Activated CD4-positive, alpha-beta T cell treated with anti-CD3 and anti-CD28 coated beads for 4 hours (primary cell): Measurements from ENCODE around the gene AGRN.
"Not testable (repeated sequence)": the region's sequence is repeated elsewhere in the genome, so short reads cannot be mapped to it uniquely, and the experiment has no call there.

Experiments used
- DNase-seq, 2 donors: peaks; one replicate each; pipeline ENCODE4 v3.0.0-alpha.2; 2020

AGRN gene

DNA sequence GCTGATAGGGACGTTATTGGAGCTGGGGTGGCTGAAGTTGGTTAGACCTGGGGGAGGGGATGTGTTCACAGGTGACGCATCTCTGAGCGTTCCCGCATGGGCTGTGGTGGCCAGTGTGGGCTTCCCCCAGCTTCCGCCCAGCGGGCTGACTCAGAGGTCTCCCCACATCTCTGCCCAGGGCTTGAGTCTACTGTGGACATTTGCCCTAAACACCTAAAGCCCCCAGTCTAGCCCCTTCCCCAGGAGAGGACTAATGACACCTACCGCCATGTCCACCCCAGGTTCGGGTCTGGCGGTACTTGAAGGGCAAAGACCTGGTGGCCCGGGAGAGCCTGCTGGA, 2.0 kb downstream of the AGRN start:
- DNase-seq = no peak

DNA sequence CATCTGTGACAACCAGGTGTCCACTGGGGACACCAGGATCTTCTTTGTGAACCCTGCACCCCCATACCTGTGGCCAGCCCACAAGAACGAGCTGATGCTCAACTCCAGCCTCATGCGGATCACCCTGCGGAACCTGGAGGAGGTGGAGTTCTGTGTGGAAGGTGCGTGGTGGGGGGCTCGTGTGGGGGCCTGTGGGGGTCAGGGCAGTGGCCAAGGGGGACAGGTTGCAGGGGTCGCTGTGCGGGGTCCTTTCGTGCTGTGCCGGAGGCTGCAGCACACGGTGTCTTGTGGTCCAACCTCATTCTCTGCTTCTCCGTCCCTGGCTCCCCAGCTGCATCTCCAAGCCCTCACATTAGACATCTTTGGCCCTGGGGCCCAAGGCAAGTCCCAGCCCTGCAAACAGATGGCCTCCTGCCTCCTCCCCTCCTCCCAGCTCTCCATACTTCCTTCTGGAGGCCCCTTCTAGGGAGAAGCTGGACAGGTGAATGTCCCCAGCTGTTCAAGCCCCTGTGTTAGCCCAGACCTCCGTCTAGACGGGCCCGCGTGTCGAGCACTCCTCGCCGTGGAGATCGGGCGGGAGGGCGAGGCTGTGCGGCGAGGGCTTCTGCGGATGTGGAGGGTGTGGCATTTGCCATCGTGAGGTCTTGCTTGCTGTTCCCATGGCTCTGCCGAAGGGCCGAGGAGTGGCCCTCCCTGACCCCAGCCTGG, 2.5 kb downstream of the AGRN start:
- no peak for DNase-seq

- DNase-seq = no peak
Measured at GRCh38 chr1:1023700-1024099, 3.8 kb downstream of the AGRN start.

DNA sequence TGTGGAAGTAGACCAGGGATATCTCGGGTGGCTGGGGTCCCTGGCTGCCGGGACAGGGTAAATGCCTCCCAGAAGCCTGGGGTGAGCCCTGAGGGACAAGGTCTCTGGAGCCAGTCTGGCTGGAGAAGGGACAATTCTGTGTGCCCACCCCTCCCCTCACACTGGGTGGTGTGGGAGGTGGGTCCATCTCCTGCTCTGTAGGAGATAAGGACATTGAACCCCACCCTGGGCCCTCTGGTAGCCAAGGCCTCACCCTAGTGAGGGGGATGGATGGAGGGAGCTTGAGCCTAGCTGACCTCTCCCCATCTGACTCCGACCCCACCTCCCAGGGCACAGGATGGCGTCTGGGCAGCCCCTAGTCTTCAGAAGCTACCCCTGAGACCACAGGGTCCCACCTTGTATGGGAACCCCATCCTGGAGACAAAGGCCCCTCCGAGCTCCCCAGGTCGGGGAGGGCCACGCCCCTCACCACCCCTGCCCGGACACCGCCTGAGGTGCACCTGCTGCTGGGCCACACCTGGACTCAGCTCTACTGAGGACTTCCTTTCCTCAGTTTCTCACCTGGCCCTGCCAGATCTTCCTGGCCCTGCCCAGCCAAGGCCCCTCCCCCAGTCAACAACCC, 4.3 kb downstream of the AGRN start:
- no peak for DNase-seq

GRCh38 chr1:1024771-1025699, 5.1 kb downstream of the AGRN start:
- DNase-seq = no peak

GRCh38 chr1:1025730-1026129, 5.8 kb downstream of the AGRN start:
- DNase-seq = no peak

DNA sequence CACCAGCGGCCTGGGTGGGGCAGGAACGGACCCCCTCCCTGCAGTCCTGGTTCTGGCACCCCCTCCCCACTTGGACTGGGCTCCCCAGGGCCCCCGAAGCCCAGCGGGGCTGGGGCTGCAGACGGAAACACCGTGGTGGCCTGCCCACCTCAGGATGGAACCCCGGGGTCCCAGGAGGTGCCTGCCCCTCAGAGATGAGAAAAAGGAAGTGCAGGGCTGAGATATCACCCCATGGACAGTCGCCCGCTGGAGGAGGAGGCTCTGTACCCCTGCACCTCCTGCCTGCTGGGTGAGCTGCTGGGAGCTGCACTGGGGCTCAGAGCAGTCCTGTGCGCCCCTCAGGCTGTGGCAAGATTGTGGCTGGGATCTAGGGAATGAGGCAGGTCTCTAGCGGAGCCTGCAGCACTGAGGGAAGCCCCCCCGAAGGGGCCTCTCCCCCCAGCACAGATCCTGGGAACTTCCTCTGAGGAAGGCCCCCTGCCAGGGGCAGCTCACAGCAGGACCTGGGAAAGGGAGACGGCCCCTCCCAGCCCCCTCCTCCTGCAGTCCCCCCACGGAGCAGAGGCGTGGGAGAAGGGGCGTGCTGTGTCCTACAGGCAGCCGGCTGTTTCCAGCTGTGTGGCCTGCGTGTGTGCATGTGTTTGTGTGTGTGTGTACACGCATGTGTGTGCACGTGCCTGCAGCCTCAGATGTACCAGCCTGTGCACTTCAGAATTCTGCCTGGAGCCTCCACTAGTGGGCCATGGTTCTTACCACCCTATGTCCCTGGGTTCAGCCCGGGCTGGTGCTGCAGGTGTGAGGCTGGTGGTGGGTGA, 6.9 kb downstream of the AGRN start:
- DNase-seq = no peak

- DNase-seq = no peak
Measured at GRCh38 chr1:1027791-1028190, 7.9 kb downstream of the AGRN start.

GRCh38 chr1:1030867-1031658, 11.1 kb downstream of the AGRN start:
- not testable (repeated sequence) for DNase-seq

GRCh38 chr1:1031659-1032235, 11.8 kb downstream of the AGRN start:
- DNase-seq = no peak

- DNase-seq = no peak
Measured at GRCh38 chr1:1032424-1032823, 12.5 kb downstream of the AGRN start.

DNA sequence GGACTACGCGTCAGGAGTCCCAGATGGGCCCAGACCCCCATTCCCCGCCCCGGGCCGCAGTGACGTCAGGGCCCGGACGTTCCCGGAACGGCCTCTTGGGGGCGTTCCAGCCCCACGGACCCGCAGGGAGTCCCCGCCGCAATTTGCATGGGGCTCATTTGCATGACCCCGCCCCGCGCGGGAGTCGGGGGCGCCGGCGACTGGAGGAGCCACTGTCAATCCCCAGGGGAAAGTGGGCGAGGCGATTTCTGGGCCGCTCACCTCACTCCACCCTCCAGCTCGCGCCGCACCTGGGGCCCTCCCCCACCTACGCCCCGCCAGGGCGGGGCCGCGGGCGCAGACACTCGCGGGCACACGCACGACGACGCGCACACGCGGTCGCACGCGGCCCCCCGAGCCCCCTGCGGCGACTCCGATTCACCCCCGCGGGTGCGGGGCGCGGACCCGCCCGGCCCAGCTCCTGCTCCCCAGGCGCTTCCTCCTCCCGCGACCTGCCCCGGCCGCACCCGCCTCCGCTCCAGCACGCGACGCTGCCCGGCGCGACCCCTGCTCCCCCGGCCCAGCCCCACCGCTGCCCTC, 13.2 kb downstream of the AGRN start:
- DNase-seq = peak; percentile 91 to 95

DNA sequence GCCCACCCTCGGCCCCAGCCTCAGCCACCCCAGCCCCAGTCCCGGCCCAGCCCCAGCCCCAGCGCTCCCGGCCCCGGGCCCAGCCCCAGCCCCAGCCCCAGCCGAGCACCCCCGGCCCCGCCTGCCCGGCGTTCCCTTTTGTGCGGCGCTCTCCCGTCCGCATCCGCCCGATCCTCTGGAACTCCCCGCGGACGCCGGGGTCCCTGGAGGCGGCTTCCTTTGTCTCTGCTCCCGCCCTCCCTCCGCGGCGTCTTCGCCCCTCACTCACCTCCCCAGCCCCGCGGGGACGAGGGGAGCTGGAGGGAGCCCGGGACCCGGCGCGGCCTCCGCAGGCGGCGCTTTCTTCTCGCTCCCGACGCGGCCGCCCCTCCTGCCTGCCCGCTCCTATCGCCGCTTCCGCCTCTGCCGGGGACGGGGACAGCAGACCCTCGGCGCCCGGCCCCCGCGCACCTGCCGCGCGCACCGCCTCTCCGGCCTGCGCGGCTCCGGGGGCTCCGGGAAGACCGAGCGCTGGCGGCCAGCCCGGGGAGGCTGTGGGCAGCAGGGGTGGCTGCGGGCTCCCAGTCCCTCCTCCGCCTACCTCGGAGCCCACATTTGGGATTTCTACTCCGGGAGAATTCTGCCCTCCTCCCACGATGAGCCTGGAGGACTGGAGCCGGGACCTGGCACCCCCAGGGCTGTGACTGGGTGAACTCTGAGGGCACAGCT, 14.0 kb downstream of the AGRN start:
- no peak for DNase-seq

- no peak for DNase-seq
Measured at GRCh38 chr1:1034439-1034781, 14.5 kb downstream of the AGRN start.

- DNase-seq = no peak
Measured at GRCh38 chr1:1035291-1035943, 15.5 kb downstream of the AGRN start.

DNA sequence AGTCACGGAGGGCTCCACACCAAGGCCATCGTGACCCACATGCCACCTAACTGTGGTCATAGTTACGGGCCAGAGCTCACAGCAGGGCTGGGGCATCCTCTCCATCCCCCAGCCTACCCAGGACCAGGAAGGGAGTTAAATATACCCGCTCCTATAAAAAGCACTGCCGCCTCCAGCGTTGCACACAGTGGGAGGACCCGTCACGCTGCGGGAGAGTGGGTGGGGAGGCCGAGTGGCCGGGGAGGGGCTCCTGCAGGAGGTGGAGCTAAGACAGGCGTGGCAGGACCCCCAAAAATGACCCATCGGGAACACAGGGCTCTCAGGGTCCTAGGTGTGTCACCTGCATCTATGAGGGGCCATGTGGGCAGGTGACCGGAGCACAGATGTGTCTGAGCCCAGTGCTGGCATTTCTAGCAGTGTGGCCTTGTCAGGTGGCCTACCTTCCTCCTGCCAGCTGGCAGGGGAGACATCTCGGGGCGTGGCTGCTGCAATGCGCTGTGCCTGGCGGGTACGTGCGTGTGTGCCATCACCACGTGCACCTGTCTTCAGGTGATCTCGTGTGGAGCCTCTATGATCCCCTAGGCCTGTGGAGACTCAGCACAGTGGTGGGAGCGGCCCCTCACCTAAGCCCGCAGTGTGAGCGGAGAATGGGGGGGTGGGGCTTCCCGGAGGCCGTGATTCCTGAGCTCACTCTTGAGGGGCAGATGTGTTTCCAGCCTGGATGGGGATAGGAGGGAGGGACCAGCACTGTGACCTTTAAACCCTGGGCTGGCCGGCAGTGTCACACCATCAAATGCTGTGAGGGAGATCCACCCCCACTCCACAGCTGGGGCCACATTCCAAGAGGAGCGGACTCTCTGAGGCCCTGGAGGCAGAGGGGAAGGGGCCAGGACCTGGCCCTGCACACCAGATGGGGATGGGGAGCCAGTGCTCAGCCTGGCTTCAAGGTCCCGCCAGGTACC, 17.7 kb downstream of the AGRN start:
- no peak for DNase-seq

- DNase-seq = no peak
Measured at GRCh38 chr1:1038694-1039093, 18.8 kb downstream of the AGRN start.

- DNase-seq = no peak
Measured at GRCh38 chr1:1039145-1039910, 19.4 kb downstream of the AGRN start.
